SK-N-SH (cell line): ENCODE measurements around the gene THADA. TPM values are rescaled to one million over a fixed set of nuclear protein-coding genes. Genes with fewer than 3 reads are reported as not detected.

Experiments
- CTCF ChIA-PET: fragments of 300-600, 350-600 bp; formaldehyde crosslinking; extraction: SDS; loops from one replicate; lab custom pipeline; 2021; lab: Yijun Ruan, JAX
- POLR2A ChIA-PET: fragments of 350-600 bp; sonication (Branson Sonifier 250); formaldehyde crosslinking; extraction: SDS; loops from one replicate; lab custom pipeline; 2020; ENCODE audit warnings: antibody characterized with exemption, inconsistent platforms; lab: Yijun Ruan, JAX
- DNase-seq: peaks from one replicate; pipeline ENCODE4 v3.0.0; 2012
- H2AFZ ChIP-seq: fragments of 200-600 bp; sonication (generic); 2 replicates; pipeline ENCODE4 v1.8.1; 2016; ENCODE audit warnings: antibody characterized with exemption, mild to moderate bottlenecking, low read depth
- H3F3A ChIP-seq: fragments of 200-600 bp; sonication (generic); replicated peaks from 2 replicates; pipeline ENCODE3; 2016; ENCODE audit warnings: antibody characterized with exemption, mild to moderate bottlenecking; ENCODE audit not compliant: insufficient read depth
- H3K27ac ChIP-seq, 2 experiments: fragments of 200-500 bp in 1 of 2; fragments of 200-600 bp in 1 of 2; sonication (Bioruptor generic) in 1 of 2; sonication (generic), shearing (Covaris generic) in 1 of 2; 2 replicates each; pipeline versions ENCODE4 v1.5.1 to v1.6.1; 2014 to 2016; ENCODE audit warnings: low read depth in 2 of 2, inconsistent platforms in 1 of 2, low read length in 1 of 2, mild to moderate bottlenecking in 1 of 2, mixed read lengths in 1 of 2
- H3K27me3 ChIP-seq: fragments of 200-600 bp; sonication (generic), shearing (Covaris generic); 2 replicates; pipeline ENCODE4 v1.6.1; 2016; ENCODE audit warnings: mixed run types; ENCODE audit not compliant: insufficient read depth
- H3K36me3 ChIP-seq, 2 experiments: fragments of 200-500 bp in 1 of 2; fragments of 200-600 bp in 1 of 2; sonication (Bioruptor generic) in 1 of 2; sonication (generic) in 1 of 2; replicated peaks in 1 of 2; 2 replicates each; pipeline versions ENCODE3 to v1.5.1; 2014 to 2016; ENCODE audit warnings: low read length in 1 of 2, mild to moderate bottlenecking in 1 of 2; ENCODE audit not compliant: insufficient read depth in 2 of 2, control insufficient read depth in 1 of 2
- H3K4me1 ChIP-seq, 2 experiments: fragments of 200-500 bp in 1 of 2; fragments of 200-600 bp in 1 of 2; sonication (Bioruptor generic) in 1 of 2; sonication (generic), shearing (Covaris generic) in 1 of 2; 2 replicates each; pipeline versions ENCODE4 v1.5.1 to v1.6.1; 2014 to 2016; ENCODE audit warnings: low read depth in 1 of 2, low read length in 1 of 2, mixed run types in 1 of 2; ENCODE audit not compliant: insufficient read depth in 2 of 2, control insufficient read depth in 1 of 2
- H3K4me2 ChIP-seq: fragments of 200-600 bp; sonication (generic), shearing (Covaris generic); 2 replicates; pipeline ENCODE4 v1.6.1; 2017; ENCODE audit warnings: mixed run types
- H3K4me3 ChIP-seq, 2 experiments: fragments of 200-500 bp in 1 of 2; fragments of 200-600 bp in 1 of 2; sonication (Bioruptor generic) in 1 of 2; sonication (generic), shearing (Covaris generic) in 1 of 2; 2 replicates each; pipeline versions ENCODE4 v1.5.1 to v1.8.1; 2014 to 2016; ENCODE audit warnings: low read depth in 2 of 2, inconsistent platforms in 1 of 2, low read length in 1 of 2, mild to moderate bottlenecking in 1 of 2, mixed read lengths in 1 of 2, moderate library complexity in 1 of 2
- H3K79me2 ChIP-seq: fragments of 200-600 bp; sonication (generic); 2 replicates; pipeline ENCODE4 v1.8.1; 2017; ENCODE audit warnings: mild to moderate bottlenecking; ENCODE audit not compliant: insufficient read depth
- H3K9ac ChIP-seq: fragments of 200-600 bp; sonication (generic); 2 replicates; pipeline ENCODE4 v1.6.1; 2017; ENCODE audit warnings: mixed run types
- H3K9me2 ChIP-seq: fragments of 200-600 bp; sonication (generic); 2 replicates; pipeline ENCODE4 v1.6.1; 2017; ENCODE audit warnings: mixed run types
- H3K9me3 ChIP-seq: fragments of 200-600 bp; sonication (generic); 2 replicates; pipeline ENCODE4 v1.6.1; 2017; ENCODE audit warnings: mixed run types, mild to moderate bottlenecking, moderate library complexity
- H4K20me1 ChIP-seq: fragments of 200-600 bp; sonication (generic); 2 replicates; pipeline ENCODE4 v1.6.1; 2017; ENCODE audit warnings: mild to moderate bottlenecking, mixed run types; ENCODE audit not compliant: insufficient read depth
- CHD2 ChIP-seq: fragments of 150-350 bp; IDR thresholded peaks from 2 replicates; pipeline ENCODE4 v1.6.1; 2018; ENCODE audit warnings: low read length; ENCODE audit not compliant: partially characterized antibody
- ELF1 ChIP-seq: IDR thresholded peaks from 2 replicates; pipeline ENCODE4 v1.4.0; 2012
- FOSL2 ChIP-seq: IDR thresholded peaks from 2 replicates; pipeline ENCODE4 v1.4.0; 2012; ENCODE audit warnings: low read depth, mild to moderate bottlenecking, moderate library complexity, borderline replicate concordance
- FOXJ3 ChIP-seq: sonication (generic); formaldehyde crosslinking; IDR thresholded peaks from 2 replicates; pipeline ENCODE4 v1.5.1; 2020; ENCODE audit warnings: mild to moderate bottlenecking, missing genetic modification reagents
- FOXM1 ChIP-seq: IDR thresholded peaks from 2 replicates; pipeline ENCODE4 v1.4.0; 2012; ENCODE audit warnings: low read depth, mild to moderate bottlenecking
- MEF2A ChIP-seq: IDR thresholded peaks from 2 replicates; pipeline ENCODE4 v1.4.0; 2012; ENCODE audit warnings: low read depth, borderline replicate concordance
- RAD21 ChIP-seq: IDR thresholded peaks from 2 replicates; pipeline ENCODE4 v1.6.1; 2012; ENCODE audit warnings: mild to moderate bottlenecking, low read length
- TAF1 ChIP-seq: IDR thresholded peaks from 2 replicates; pipeline ENCODE4 v1.6.1; 2012; ENCODE audit warnings: low read depth, mild to moderate bottlenecking, low read length, moderate library complexity, borderline replicate concordance
- YY1 ChIP-seq: IDR thresholded peaks from 2 replicates; pipeline ENCODE4 v1.4.0; 2012; ENCODE audit warnings: low read depth, mild to moderate bottlenecking
- WGBS: methylation state at CpG from one replicate; pipeline ENCODE4 v1.1.6; 2017; ENCODE audit warnings: low lambda C conversion rate; 5-methylcytosine and 5-hydroxymethylcytosine counted together
- polyA plus RNA-seq, 3 experiments: library from polyadenylated mRNA; depleted of rRNA; stranded (reverse); fragments of >200 nt; gene quantifications; 2 replicates each; pipeline ENCODE4 v1.2.3, GENCODE V29; 2012
- TF ChIP-seq, protein P1 (sequence below): fragments of 200-600 bp; sonication (generic); IDR thresholded peaks from 2 replicates; pipeline ENCODE4 v1.6.1; 2017; ENCODE audit warnings: antibody characterized with exemption, mild to moderate bottlenecking, moderate library complexity
- TF ChIP-seq, protein P2 (sequence below): fragments of 150-350 bp; IDR thresholded peaks from 2 replicates; pipeline ENCODE4 v1.6.1; 2017; ENCODE audit warnings: antibody characterized with exemption, low read length, low read depth, borderline replicate concordance
- TF ChIP-seq, protein P3 (sequence below): IDR thresholded peaks from 2 replicates; pipeline ENCODE4; 2012
- TF ChIP-seq, protein P4 (sequence below): IDR thresholded peaks from 2 replicates; pipeline ENCODE4 v1.6.1; 2012; ENCODE audit warnings: mild to moderate bottlenecking, low read depth, low read length, moderate library complexity
- TF ChIP-seq, protein P5 (sequence below): IDR thresholded peaks from 2 replicates; pipeline ENCODE4 v1.4.0; 2012; ENCODE audit warnings: low read depth

The THADA gene
- polyA plus RNA-seq, 1 of the 3 experiments (the other 2 are of a cell fraction), result 25.6 TPM

DNA sequence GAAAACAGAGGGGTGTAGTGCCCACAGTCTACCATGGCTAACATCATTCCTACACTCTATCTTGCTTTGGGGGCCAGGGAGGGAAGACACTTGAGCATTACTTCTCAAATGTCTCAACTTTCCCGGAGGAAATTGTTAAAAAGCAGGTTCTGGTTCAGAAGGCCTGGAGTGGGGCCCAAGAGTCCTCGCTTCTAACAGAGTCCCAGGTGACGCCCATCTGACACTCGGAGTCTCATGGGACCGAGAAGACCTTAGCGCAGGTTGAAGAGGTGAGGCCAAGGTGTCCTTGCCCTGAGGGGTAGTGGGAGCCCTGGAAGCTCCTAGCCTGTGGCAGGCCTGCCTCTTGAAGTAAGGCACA lies 409.5 kb downstream of the THADA start:
- Histone ChIP-seq H3K79me2 (no peaks in the 10 kb centered on the region), H3K27me3 (no peaks in the 10 kb centered on the region), H2AFZ (no peak overlapping the region), H3K27ac (no peak overlapping the region), H4K20me1 (no peaks in the 10 kb centered on the region), H3K9me2 (no peaks in the 10 kb centered on the region), H3K9me3 (no peaks in the 10 kb centered on the region), H3F3A (no peaks in the 10 kb centered on the region), H3K4me3 (no peak overlapping the region), H3K4me1 (no peaks in the 10 kb centered on the region), H3K36me3 (no peaks in the 10 kb centered on the region), H3K4me2 (no peak overlapping the region), H3K9ac (no peak overlapping the region)
- POLR2A ChIA-PET, result interaction anchor here (0.6 kb wide), 1 partner anchor 37 kb away, joined by 3 read pairs; no protein-coding TSS in a partner anchor
- TF ChIP-seq, protein P1, sequence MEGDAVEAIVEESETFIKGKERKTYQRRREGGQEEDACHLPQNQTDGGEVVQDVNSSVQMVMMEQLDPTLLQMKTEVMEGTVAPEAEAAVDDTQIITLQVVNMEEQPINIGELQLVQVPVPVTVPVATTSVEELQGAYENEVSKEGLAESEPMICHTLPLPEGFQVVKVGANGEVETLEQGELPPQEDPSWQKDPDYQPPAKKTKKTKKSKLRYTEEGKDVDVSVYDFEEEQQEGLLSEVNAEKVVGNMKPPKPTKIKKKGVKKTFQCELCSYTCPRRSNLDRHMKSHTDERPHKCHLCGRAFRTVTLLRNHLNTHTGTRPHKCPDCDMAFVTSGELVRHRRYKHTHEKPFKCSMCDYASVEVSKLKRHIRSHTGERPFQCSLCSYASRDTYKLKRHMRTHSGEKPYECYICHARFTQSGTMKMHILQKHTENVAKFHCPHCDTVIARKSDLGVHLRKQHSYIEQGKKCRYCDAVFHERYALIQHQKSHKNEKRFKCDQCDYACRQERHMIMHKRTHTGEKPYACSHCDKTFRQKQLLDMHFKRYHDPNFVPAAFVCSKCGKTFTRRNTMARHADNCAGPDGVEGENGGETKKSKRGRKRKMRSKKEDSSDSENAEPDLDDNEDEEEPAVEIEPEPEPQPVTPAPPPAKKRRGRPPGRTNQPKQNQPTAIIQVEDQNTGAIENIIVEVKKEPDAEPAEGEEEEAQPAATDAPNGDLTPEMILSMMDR, result no peak
- TF ChIP-seq RAD21, result no peak
- TF ChIP-seq, protein P2, sequence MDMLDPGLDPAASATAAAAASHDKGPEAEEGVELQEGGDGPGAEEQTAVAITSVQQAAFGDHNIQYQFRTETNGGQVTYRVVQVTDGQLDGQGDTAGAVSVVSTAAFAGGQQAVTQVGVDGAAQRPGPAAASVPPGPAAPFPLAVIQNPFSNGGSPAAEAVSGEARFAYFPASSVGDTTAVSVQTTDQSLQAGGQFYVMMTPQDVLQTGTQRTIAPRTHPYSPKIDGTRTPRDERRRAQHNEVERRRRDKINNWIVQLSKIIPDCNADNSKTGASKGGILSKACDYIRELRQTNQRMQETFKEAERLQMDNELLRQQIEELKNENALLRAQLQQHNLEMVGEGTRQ, result no peak
- TF ChIP-seq, protein P3, sequence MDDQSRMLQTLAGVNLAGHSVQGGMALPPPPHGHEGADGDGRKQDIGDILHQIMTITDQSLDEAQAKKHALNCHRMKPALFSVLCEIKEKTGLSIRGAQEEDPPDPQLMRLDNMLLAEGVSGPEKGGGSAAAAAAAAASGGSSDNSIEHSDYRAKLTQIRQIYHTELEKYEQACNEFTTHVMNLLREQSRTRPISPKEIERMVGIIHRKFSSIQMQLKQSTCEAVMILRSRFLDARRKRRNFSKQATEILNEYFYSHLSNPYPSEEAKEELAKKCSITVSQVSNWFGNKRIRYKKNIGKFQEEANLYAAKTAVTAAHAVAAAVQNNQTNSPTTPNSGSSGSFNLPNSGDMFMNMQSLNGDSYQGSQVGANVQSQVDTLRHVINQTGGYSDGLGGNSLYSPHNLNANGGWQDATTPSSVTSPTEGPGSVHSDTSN, result no peak
- TF ChIP-seq FOSL2, result no peak
- TF ChIP-seq FOXM1, result no peak
- TF ChIP-seq, protein P4, sequence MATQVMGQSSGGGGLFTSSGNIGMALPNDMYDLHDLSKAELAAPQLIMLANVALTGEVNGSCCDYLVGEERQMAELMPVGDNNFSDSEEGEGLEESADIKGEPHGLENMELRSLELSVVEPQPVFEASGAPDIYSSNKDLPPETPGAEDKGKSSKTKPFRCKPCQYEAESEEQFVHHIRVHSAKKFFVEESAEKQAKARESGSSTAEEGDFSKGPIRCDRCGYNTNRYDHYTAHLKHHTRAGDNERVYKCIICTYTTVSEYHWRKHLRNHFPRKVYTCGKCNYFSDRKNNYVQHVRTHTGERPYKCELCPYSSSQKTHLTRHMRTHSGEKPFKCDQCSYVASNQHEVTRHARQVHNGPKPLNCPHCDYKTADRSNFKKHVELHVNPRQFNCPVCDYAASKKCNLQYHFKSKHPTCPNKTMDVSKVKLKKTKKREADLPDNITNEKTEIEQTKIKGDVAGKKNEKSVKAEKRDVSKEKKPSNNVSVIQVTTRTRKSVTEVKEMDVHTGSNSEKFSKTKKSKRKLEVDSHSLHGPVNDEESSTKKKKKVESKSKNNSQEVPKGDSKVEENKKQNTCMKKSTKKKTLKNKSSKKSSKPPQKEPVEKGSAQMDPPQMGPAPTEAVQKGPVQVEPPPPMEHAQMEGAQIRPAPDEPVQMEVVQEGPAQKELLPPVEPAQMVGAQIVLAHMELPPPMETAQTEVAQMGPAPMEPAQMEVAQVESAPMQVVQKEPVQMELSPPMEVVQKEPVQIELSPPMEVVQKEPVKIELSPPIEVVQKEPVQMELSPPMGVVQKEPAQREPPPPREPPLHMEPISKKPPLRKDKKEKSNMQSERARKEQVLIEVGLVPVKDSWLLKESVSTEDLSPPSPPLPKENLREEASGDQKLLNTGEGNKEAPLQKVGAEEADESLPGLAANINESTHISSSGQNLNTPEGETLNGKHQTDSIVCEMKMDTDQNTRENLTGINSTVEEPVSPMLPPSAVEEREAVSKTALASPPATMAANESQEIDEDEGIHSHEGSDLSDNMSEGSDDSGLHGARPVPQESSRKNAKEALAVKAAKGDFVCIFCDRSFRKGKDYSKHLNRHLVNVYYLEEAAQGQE, result no peak
- no peak for TF ChIP-seq MEF2A
- TF ChIP-seq, protein P5, sequence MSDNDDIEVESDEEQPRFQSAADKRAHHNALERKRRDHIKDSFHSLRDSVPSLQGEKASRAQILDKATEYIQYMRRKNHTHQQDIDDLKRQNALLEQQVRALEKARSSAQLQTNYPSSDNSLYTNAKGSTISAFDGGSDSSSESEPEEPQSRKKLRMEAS, result no peak
- TF ChIP-seq FOXJ3 (CRISPR knock-in tag), result no peak
- no peak for TF ChIP-seq ELF1
- TF ChIP-seq YY1, result no peak
- TF ChIP-seq TAF1, result no peak
- TF ChIP-seq CHD2, result no peak
- CTCF ChIA-PET, result interaction anchor here (0.9 kb wide), 1 partner anchor 162 kb away, joined by 3 read pairs; no protein-coding TSS in a partner anchor
- DNase-seq, result no peak
- WGBS, result 96% methylated on average over 6 of the region's 6 CpGs
